GM18951 (cell line): ENCODE measurements around the gene MAGEA3.
"Not testable (repeated sequence)": the region's sequence is repeated elsewhere in the genome, so short reads cannot be mapped to it uniquely, and the experiment has no call there.

ENCODE experiments used
- POLR2A ChIP-seq: IDR thresholded peaks from 4 replicates; pipeline ENCODE4 v1.6.1; 2011; ENCODE audit warnings: mild to moderate bottlenecking; ENCODE audit not compliant: insufficient read length, insufficient read depth; ENCODE audit errors: extremely low read depth
- in situ Hi-C: fragments of 300-500 bp; cut with MboI; formaldehyde crosslinking; loops from one replicate; pipeline ENCODE4 v1.12.0; 2022; ENCODE audit warnings: low sequenced_read_pairs, mixed read lengths, inconsistent platforms; ENCODE audit not compliant: unreplicated experiment

The MAGEA3 gene

DNA sequence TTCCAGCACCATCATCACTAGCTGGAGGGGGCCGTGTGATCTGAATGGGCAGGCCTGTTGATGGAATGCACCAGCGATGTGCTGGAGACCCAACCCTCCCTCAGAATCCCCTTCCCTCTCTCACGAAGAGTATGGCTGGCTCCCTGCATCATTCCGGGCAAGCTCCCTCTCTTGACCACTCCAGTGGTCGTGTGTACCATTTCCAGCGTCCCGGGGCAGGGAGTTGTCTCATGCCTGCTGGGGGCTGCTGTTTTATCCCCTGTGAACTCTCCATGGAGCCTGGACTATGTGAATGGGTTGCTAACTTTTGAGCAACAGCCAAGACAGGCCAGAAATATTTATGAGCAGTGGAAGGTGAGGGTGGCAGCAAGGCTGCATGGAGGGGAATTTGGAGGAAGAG lies 26.8 kb downstream of the MAGEA3 start:
- in situ Hi-C loops = no loop called here
- TF ChIP-seq POLR2A = no peak

DNA sequence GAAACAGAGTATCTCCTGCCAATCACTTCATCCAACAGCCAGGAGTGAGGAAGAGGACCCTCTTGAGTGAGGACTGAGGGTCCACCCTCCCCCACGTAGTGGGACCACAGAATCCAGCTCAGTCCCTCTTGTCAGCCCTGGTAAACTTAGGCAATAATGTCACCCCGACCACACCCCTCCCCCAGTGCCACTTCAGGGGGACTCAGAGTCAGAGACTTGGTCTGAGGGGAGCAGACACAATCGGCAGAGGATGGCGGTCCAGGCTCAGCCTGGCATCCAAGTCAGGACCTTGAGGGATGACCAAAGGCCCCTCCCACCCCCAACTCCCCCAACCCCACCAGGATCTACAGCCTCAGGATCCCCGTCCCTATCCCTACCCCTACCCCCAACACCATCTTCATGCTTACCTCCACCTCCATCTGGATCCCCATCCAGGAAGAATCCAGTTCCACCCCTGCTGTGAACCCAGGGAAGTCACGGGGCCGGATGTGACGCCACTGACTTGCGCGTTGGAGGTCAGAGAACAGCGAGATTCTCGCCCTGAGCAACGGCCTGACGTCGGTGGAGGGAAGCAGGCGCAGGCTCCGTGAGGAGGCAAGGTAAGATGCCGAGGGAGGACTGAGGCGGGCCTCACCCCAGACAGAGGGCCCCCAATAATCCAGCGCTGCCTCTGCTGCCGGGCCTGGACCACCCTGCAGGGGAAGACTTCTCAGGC lies 34.8 kb downstream of the MAGEA3 start, which contains the start of the genes CSAG1 and MAGEA12:
Gene CSAG1, minus strand, starts transcription at position 461 of the 715 bp plus-strand sequence. CDS start 1,261 bp downstream, outside the sequence.
Gene MAGEA12, plus strand, starts transcription at position 497 of the 715 bp plus-strand sequence. CDS start 2,405 bp downstream, outside the sequence.
- TF ChIP-seq POLR2A = no peak

DNA sequence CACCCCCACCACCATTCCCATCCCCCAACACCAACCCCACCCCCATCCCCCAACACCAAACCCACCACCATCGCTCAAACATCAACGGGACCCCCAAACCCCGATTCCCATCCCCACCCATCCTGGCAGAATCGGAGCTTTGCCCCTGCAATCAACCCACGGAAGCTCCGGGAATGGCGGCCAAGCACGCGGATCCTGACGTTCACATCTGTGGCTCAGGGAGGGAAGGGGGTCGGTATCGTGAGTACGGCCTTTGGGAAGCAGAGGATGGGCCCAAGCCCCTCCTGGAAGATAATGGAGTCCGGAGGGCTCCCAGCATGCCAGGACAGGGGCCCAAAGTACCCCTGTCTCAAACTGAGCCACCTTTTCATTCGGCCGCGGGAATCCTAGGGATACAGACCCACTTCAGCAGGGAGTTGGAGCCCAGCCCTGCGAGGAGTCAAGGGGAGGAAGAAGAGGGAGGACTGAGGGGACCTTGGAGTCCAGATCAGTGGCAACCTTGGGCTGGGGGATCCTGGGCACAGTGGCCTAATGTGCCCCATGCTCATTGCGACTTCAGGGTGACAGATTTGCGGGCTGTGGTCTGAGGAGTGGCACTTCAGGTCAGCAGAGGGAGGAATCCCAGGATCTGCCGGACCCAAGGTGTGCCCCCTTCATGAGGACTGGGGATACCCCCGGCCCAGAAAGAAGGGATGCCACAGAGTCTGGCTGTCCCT lies 35.7 kb downstream of the MAGEA3 start:
- in situ Hi-C loops = not testable (repeated sequence)

More for the DNA sequence above, 34.8 kb downstream of the MAGEA3 start, which contains the start of the genes CSAG1 and MAGEA12:
- in situ Hi-C loops = no loop called here

DNA sequence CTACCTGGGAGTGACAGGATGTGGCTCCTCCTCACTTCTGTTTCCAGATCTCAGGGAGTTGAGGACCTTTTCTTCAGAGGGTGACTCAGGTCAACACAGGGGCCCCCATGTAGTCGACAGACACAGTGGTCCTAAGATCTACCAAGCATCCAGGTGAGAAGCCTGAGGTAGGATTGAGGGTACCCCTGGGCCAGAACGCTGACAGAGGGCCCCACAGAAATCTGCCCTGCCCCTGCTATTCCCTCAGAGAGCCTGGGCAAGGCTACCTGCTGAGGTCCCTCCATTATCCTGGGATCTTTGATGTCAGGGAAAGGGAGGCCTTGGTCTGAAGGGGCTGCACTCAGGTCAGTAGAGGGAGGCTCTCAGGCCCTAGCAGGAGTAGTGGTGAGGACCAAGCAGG lies 36.5 kb downstream of the MAGEA3 start:
- in situ Hi-C loops = no loop called here
- no peak for TF ChIP-seq POLR2A

DNA sequence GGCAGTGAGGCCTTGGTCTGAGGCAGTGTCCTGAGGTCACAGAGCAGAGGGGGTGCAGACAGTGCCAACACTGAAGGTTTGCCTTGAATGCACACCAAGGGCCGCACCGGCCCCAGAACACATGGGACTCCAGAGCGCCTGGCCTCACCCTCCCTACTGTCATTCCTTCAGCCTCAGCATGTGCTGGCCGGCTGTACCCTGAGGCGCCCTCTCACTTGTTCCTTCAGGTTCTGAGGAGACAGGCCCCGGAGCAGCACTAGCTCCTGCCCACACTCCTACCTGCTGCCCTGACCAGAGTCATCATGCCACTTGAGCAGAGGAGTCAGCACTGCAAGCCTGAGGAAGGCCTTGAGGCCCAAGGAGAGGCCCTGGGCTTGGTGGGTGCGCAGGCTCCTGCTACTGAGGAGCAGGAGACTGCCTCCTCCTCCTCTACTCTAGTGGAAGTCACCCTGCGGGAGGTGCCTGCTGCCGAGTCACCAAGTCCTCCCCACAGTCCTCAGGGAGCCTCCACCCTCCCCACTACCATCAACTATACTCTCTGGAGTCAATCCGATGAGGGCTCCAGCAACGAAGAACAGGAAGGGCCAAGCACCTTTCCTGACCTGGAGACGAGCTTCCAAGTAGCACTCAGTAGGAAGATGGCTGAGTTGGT lies 37.4 kb downstream of the MAGEA3 start:
- TF ChIP-seq POLR2A = no peak
- in situ Hi-C loops = no loop called here

DNA sequence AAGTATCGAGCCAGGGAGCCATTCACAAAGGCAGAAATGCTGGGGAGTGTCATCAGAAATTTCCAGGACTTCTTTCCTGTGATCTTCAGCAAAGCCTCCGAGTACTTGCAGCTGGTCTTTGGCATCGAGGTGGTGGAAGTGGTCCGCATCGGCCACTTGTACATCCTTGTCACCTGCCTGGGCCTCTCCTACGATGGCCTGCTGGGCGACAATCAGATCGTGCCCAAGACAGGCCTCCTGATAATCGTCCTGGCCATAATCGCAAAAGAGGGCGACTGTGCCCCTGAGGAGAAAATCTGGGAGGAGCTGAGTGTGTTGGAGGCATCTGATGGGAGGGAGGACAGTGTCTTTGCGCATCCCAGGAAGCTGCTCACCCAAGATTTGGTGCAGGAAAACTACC lies 37.9 kb downstream of the MAGEA3 start:
- in situ Hi-C loops = not testable (repeated sequence)

DNA sequence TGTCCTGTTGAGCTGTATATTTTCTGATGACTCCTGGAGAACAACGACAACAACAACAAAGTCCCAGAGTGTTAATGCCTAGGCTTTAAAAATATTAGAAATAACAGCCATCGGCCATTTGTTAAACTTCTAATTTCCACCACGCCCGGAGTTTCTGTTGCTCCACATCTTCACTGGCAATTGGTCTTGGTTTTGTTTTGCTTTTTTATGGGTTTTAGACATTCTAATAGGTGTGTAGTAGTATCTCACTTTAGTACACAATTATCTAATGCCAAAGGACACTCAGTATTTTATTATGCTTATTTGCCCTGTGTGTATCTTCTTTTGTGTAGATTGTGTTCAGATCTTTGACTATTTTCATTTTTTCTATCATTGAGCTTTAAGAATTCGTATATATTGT lies 40.0 kb downstream of the MAGEA3 start:
- in situ Hi-C loops = no loop called here
- TF ChIP-seq POLR2A = no peak
